Neural crest cell (in vitro differentiated cells): ENCODE results near the gene CLTCL1. TPM values are rescaled to one million over a fixed set of nuclear protein-coding genes. Genes with fewer than 3 reads are reported as not detected.

Source experiments
- DNase-seq: peaks from one replicate; pipeline ENCODE4 v3.0.0; 2021; ENCODE audit warnings: low read depth, mixed read lengths, low spot score
- H3K27ac Mint-ChIP-seq: one replicate; pipeline ENCODE4 v1.8.0; 2021; ENCODE audit warnings: mild to moderate bottlenecking, mixed read lengths; ENCODE audit not compliant: unreplicated experiment
- H3K27me3 Mint-ChIP-seq: 2 replicates; pipeline ENCODE4 v1.8.0; 2021; ENCODE audit warnings: low read depth, mild to moderate bottlenecking, mixed read lengths
- H3K36me3 Mint-ChIP-seq: 2 replicates; pipeline ENCODE4 v1.8.0; 2021; ENCODE audit warnings: low read depth, mild to moderate bottlenecking, mixed read lengths
- H3K4me1 Mint-ChIP-seq: 2 replicates; pipeline ENCODE4 v1.8.0; 2021; ENCODE audit warnings: mixed read lengths
- H3K4me3 Mint-ChIP-seq: one replicate; pipeline ENCODE4 v1.8.0; 2021; ENCODE audit warnings: mild to moderate bottlenecking, mixed read lengths
- H3K9me3 Mint-ChIP-seq: 2 replicates; pipeline ENCODE4 v1.8.0; 2021; ENCODE audit warnings: mixed read lengths
- total RNA-seq: library from RNA; stranded (reverse); gene quantifications from 2 replicates; pipeline ENCODE4 v1.2.1, GENCODE V29; 2021
- TF ChIP-seq, protein P1 (sequence below): fragments of 200-600 bp; sonication (generic); conservative IDR thresholded peaks from 2 replicates; pipeline ENCODE4 v1.5.0; 2021; ENCODE audit warnings: antibody characterized with exemption, mild to moderate bottlenecking

The CLTCL1 gene
- total RNA-seq, 1 donor from 2014 or later, result 7.2 TPM

DNA sequence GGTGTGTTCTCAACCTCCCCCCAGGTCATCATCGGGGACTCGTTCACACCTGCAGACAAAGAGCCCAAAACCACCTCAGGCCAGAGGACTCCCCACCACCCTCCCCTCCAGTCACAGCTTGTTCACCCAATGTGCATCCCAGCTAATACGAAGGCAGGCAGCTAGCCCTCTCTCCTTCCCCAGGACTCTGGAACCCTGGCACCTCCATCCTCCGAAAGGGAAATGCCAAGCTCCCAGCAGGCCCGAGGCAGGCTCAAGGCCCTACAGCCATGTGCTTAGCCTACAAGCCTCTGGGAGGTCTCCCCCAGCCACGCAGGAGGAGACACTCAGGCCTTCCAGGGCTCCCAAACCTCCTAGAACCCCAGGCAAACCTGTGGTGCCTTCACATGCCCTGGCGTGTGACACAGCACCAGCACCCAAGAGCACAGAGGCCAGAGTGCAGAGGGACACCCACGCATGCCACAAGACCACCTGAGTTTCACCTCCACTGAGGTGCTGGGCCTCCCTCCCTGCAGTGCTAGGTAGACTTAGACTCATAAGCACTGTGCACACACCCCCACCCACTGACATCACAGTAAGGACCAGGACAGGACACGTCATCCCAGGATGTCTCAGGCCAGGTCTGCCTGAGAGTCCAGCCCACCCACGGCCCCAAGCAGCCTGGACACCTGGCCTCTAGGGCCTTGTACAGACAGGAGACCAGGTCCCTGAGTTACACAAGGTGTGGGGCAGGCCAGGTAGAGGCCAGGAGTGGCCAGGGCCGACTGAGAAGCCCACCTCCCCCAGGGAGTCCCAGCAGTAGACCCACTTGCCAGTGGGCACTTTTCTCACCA lies 153.9 kb downstream of the CLTCL1 start:
- no peaks in the 10 kb centered on the region for H3K27me3 Mint-ChIP-seq
- H3K4me1 Mint-ChIP-seq, result no peaks in the 10 kb centered on the region
- H3K27ac Mint-ChIP-seq, result no peak overlapping the region
- no peak for DNase-seq
- peaks cover 5% of the 10 kb centered on the region for H3K36me3 Mint-ChIP-seq
- no peaks in the 10 kb centered on the region for H3K9me3 Mint-ChIP-seq
- TF ChIP-seq, protein P1, sequence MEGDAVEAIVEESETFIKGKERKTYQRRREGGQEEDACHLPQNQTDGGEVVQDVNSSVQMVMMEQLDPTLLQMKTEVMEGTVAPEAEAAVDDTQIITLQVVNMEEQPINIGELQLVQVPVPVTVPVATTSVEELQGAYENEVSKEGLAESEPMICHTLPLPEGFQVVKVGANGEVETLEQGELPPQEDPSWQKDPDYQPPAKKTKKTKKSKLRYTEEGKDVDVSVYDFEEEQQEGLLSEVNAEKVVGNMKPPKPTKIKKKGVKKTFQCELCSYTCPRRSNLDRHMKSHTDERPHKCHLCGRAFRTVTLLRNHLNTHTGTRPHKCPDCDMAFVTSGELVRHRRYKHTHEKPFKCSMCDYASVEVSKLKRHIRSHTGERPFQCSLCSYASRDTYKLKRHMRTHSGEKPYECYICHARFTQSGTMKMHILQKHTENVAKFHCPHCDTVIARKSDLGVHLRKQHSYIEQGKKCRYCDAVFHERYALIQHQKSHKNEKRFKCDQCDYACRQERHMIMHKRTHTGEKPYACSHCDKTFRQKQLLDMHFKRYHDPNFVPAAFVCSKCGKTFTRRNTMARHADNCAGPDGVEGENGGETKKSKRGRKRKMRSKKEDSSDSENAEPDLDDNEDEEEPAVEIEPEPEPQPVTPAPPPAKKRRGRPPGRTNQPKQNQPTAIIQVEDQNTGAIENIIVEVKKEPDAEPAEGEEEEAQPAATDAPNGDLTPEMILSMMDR, result no peak
- no peak overlapping the region for H3K4me3 Mint-ChIP-seq

DNA sequence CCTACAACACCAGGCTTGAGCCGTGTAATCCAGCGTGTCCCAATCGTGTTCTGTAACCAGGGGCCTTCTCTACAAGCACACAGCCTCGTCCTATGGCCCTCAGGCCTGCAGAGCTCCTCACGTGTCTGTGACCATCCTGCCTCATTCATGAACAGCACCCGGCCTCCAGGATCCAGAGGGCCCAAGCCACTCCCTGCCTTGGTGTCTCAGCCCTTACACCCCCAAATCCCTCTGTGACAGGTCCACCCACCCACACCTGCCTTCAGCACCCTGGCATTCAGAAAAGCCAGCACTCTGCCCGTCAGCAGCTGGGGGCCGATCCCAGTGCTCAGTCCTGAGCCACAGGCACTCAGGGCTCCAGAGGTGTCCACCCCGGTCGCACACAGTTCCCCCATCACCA lies 154.6 kb downstream of the CLTCL1 start:
- H3K27me3 Mint-ChIP-seq, result no peaks in the 10 kb centered on the region
- no peak for DNase-seq
- H3K9me3 Mint-ChIP-seq, result no peaks in the 10 kb centered on the region
- TF ChIP-seq, protein P1, result no peak
- peaks cover 11% of the 10 kb centered on the region for H3K36me3 Mint-ChIP-seq
- no peak overlapping the region for H3K27ac Mint-ChIP-seq
- H3K4me1 Mint-ChIP-seq, result no peaks in the 10 kb centered on the region
- no peak overlapping the region for H3K4me3 Mint-ChIP-seq

GRCh38 chr22:19134874-19135273 lies 156.6 kb downstream of the CLTCL1 start:
- DNase-seq, result no peak
- TF ChIP-seq, protein P1, result no peak
- Mint-ChIP-seq H3K27ac (no peak overlapping the region), H3K4me1 (no peaks in the 10 kb centered on the region), H3K9me3 (no peaks in the 10 kb centered on the region), H3K4me3 (no peak overlapping the region), H3K27me3 (no peaks in the 10 kb centered on the region), H3K36me3 (peaks cover 11% of the 10 kb centered on the region)

GRCh38 chr22:19134176-19134831 lies 157.2 kb downstream of the CLTCL1 start:
- no peaks in the 10 kb centered on the region for H3K9me3 Mint-ChIP-seq
- H3K27ac Mint-ChIP-seq, result no peak overlapping the region
- peaks cover 11% of the 10 kb centered on the region for H3K36me3 Mint-ChIP-seq
- H3K4me3 Mint-ChIP-seq, result no peak overlapping the region
- no peaks in the 10 kb centered on the region for H3K4me1 Mint-ChIP-seq
- no peak for DNase-seq
- TF ChIP-seq, protein P1, result no peak
- H3K27me3 Mint-ChIP-seq, result no peaks in the 10 kb centered on the region

- TF ChIP-seq, protein P1, result no peak
- no peaks in the 10 kb centered on the region for H3K27me3 Mint-ChIP-seq
- H3K27ac Mint-ChIP-seq, result no peak overlapping the region
- no peak for DNase-seq
- H3K4me1 Mint-ChIP-seq, result no peaks in the 10 kb centered on the region
- H3K36me3 Mint-ChIP-seq, result peaks cover 11% of the 10 kb centered on the region
- no peak overlapping the region for H3K4me3 Mint-ChIP-seq
- H3K9me3 Mint-ChIP-seq, result no peaks in the 10 kb centered on the region
These were observed 158.0 kb downstream of the CLTCL1 start for GRCh38 chr22:19133561-19133960.
